Measurements from ENCODE around the gene FAM20C.

GRCh38 chr7:208816-209215, 16.4 kb downstream of the FAM20C start:
- TF ChIP-seq CTCF (conservative IDR thresholded peaks at IDR 0.05; ENCODE audit: low read length) (no peak), EZH2phosphoT487 (IDR thresholded peaks at IDR 0.05; ENCODE audit: borderline replicate concordance, low read depth, low read length) (no peak)
